NCI-H2196 treated with DMSO at 0.1 percent for 48 hours (cell line): ENCODE data around the gene KRT222.
A peak's percentile ranks its signal among the peaks of the same experiment; 100 is the strongest.

Source experiments
- DNase-seq: peaks from one replicate; lab custom pipeline; 2025; ENCODE audit not compliant: unreplicated experiment; lab: John Stamatoyannopoulos, UW

KRT222 gene

DNA sequence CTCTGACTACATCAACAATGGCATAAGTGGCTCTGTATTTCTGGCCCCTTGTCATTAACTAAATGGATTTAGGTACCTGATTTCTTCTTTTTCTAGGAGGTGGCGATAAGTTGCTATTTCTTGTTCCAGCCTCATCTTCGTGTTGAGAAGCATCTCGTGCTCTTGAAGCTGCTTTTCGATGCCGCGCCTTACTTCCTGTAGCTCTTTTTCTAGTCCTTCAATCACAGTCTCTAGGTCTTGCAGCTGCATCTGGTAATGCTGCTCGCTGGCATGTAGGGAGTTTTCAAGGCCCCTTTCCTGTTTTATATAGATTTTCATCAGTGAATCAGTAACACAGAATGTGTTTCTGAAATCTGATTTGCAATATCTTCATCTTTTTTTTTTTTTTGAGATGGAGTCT lies 5.1 kb downstream of the KRT222 start:
- no peak for DNase-seq

DNA sequence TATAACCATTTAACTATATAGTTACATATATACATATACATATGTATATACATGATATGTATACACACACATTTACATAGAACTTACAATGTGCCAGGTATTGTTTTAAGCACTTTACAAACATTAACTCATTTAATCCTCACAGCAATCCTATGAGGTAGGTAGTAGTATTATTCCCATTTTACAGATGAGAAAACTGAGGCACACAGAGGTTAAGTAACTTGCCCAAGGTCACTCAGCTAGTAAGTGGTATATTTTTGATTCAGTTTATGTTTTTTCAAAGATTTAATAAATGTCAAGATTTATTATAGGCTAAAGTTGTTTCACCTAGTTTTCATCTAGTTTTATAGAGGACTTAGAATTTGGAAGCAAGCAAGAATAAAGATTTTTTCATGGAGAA lies 6.6 kb downstream of the KRT222 start:
- DNase-seq = no peak

DNA sequence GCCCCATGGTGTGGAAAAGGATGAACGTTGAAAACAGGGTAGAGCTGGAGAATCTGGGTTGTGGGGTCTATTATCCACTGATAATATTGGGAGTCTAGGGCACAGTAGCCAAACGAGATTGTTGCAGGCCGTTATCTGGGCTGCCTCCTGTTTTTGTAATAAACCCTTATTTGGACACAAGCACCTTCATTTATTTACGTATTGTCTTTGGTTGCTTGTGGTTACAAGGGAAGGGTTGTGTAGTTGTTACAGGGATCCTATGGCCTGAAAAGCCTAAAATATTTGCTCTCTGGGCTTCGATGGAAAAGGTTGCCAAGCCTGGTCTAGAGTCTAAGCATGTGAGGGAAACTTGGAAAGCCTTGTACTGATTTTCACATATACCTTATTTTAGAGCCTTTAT lies 13.0 kb downstream of the KRT222 start:
- DNase-seq = no peak

DNA sequence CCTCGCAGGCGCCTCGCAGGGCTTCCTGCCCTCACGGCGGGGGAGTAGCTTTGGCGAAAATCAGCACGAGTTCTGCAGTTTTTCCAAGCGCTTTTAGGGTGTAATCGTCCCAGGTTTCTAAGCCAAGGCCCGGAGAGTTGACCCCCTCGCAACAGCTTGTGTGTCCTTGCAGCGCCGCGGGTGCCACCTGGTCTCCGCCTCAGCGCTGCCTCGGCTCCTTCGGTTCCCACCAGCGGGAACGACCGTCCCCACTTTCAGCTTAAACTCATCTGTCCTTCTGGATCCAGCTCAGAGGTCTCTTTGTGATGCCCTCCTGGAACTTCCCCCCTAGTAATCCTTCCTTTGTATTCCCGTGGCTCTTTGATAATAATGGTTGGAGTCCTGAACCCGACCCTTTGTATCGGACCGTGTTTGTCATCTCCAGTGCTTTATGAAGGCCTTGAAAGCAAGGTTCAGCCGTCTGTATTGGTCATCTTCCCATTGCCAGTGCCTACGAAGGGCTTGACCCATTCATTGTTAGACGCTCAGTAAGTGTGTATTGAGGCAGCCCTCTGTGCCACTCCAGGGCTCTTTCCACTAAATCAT lies 16.5 kb downstream of the KRT222 start:
- DNase-seq = no peak

DNA sequence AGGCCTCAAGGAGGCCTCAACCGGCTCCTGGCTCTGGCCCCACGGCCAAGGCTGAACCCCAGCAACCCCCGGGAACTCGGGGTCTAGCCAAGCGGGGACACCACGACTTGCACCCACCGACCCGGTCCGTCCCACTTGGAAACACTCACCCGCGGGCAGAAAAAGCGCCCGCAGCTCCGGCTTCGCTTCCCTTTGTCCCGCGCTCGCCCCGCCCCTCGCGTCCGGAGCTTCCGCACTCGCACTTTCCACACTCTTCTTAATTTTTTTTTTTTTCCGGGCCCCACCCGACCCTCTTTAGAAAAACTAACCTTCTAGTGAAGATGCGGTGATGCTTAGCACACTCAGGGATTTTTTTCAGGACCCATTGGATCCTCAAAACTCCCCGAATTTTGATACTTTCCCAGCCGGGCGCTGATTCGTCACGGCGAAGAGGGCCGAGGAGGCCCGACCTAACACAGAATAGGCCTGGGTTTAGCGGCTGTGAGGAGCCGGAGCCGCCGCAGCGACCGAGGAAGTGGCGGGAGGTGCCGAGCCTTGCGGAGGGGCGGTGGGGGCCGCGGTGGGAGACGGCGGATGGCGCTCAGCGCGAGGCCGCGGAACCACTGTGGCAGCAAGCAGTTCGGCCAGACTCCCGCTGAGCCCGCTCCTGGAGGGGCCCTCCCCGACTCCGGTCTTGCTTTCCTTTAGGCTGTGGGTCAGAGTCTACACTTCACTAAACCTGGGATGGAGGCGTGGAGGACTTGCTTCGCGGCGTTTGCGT lies 17.2 kb downstream of the KRT222 start, which contains the start of gene SMARCE1:
TSS of gene SMARCE1 (minus strand) at position 195 of the 760 bp plus-strand sequence. CDS start 2,016 bp downstream, outside the sequence.
- DNase-seq = peak; percentile 3

DNA sequence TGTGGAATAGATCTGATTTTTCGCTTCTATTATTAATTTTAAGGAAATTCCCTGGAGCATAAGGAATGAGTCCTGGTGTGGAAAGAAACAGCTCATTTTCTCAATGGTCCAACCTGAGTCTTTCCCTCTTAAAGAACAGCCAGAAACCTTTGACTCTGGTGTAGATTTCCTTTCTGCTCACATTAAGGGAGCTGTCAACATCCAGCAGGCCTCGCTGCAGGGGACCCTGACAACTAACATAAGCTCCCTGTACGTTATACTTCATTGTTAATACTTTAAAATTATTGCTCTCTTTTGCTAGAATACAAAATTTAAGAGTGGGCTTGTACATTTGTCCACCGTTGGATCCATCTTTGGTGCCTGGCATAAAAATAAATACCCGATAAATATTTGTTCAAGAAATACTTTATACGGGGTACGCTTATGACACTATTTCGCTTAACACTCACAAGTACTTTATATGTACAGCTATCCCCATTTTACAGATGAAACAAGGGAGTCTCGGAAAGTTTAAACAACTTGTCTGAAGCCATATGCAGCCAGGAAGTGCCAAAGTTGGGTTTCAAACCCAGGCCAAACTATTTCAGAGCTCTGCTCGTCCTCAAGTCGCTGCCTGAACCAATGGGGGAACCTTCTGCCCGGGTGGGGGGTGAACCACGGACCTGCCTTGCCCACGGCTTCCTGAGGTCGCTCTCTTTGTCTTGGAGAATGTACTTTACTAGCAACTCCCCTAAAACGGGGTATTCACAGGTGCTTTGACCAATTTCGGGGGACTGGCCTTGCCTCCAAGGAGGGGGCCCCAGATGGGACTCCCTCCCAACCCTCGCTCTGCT lies 18.0 kb downstream of the KRT222 start:
- no peak for DNase-seq

DNA sequence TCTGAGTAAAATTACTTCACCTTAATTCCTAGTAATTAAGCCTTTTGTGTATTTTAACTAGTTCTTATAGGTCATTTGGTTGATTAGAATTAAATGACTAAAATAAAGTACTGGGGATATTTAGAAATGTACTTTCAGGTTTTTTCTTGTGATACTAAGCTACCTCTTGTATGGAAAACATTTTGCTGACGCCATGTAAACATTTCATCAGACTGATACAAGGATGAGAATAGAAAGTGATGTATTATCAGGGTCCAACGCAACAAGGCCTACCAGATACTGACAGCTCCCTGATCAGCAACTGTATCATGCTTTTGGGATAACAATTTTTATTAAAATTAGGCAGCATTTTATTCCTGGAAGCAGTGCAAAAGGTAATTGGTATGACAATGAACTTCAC lies 19.0 kb downstream of the KRT222 start:
- DNase-seq = no peak

DNA sequence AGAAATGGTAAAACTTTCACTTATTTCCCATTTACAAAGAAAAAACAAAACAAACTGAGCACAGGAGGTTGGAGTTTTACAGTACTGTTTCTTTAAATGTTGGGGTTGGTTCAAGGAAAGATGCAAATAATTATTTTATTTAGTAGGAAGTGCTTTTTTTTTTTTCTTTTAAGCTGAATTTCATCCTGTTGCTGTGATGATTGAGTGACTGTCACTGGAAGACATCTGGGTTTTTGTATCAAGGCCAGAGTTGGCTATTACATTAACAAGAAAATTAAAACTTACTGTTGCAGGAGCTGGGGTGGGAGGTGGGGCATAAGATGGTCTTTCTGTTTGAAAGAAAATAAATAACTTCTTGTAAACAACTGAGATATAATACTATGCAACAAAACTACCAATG lies 19.7 kb downstream of the KRT222 start:
- no peak for DNase-seq

DNA sequence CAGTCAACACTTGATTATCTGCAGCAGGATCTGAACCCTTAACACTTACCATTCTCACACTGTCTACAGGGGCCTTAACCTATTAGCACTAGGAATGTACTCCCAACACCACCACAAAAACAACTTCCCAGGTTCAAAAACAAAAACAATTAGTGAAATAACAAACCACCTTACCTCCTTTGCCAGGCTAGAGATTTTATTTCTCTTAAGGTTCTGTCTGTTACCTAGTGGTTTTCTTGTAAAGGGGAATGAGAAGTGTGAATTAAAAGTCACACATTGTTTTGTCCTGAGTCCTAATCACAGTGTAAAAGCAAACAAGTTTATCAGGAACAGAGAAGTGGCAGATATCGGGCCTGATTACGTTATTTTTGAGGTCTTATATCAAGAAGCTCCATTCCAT lies 27.0 kb downstream of the KRT222 start:
- DNase-seq = no peak

DNA sequence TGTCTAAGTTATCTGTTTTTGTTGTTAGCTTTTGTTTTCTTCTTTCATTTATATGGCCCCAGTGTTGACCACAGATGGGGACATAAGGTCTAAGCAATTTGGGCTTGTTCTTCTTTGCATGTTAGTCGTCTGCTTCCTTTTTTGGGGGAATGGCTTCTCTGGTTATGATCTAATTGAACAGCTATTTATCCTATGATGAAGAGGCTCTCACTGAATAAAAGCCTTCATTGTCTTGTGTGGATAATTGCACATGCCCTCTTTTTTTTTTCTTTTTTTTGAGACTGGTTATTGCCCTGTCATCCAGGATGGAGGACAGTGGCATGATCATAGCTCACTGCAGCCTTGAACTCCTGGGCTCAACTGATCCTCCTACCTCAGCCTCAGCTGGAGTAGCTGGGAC lies 31.1 kb downstream of the KRT222 start:
- no peak for DNase-seq

DNA sequence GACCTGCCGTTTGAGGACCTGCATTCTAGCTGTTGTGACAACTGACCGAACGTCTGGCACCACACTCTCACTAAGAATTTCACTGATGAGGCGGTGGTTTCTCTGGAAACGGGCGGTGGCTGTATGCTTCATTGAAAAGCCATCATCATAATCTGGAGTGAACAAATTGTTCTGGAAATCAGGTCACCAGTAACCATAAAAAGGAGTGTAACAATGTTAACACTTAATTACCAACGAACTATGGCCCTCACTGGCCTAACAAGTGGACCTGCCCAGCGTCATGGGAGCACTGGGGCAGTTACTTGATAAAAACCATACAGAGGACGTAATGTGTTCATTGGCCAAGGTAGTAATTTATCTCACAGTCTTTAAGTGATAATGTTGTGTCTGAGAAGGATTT lies 32.8 kb downstream of the KRT222 start:
- DNase-seq = no peak

DNA sequence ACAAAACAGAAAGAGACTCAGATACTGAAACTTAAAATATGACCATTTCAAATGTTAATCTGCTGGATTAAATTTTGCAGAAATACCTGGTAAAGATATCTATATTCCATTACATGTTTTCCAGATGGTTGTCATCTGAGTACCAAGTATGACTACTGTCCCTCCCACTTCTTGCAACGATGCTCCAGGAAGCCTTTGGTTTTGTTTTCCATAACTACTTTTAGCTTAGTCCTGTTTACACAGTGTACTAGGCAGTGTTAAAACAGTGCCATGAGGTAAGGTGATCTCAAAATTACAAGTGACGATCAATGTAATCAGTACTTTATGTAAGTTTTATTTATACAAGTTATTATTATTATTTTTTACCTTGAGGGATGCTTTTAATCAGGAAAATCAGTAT lies 35.1 kb downstream of the KRT222 start:
- DNase-seq = no peak

DNA sequence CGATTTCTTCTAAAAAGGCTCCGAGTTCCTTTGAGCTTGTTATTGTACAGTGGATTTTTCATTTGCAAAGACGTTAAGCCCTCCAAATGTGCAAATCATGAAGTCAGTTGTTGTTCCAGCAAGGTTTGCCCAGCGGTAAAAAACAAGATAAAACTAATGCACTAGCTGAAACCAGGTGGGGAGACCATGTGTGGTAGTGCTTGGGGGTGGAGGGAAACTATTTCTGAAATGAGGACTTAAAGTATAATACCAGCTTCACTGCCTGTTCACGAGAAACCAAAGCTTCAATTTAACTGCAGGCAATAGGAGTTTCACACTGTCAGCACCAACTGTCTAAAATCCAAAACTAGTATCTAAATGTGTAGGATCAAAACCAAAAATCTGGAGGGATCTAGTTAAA lies 39.7 kb downstream of the KRT222 start:
- no peak for DNase-seq

DNA sequence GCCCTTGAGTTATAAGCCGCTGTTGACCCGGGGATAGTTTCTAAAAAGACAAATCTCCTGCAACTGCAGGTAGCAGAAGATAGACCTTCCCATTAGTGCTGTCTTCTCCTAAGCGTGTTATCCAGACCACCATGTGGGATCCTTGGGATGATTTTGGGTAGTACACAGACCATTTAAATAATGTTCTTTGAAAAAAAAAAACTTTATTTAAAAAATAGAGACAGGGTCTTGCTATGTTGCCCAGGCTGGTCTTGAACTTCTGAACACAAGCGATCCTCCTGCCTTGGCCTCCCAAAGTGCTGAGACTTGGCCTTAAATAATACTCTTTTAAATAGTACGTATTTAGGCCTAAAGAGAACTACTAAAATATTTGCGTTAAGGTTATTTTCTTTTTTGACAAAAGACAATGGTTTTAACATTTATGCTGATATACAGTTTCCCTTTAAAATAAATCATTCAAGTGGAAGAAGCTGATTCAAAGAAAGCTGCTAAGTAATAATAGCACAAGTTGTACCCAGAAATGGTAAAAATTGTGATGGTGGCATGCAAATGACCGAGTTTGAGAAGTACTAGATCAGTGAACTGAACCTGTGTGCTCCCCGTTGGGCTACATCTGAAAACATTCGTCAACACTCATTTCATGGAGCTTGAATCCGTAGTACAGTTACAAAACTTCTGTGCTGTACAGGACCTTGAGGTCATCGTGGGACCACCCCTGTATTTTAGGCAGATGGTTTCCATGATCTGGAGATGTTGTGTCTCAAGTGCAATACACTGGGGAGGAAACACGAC lies 41.4 kb downstream of the KRT222 start:
- no peak for DNase-seq

DNA sequence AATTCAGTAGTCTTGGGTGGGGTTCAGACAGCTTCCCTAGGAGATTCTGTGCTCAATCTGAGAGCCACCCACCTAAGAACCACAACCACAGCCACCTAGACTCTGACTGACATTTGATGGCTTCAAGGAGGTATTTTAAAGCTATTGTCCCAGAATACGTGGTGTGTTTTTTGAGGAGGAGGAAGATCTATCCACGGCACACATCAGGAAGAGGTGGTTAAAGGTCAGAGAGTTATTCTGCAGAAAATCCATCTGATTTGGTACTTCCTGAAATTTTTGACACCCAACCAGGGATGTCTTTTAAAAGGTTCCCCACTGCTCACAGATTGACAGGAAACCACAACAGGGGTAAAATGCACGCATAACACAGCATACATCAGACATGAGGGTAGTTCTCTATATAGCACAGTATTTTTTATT lies 42.5 kb downstream of the KRT222 start:
- DNase-seq = no peak

DNA sequence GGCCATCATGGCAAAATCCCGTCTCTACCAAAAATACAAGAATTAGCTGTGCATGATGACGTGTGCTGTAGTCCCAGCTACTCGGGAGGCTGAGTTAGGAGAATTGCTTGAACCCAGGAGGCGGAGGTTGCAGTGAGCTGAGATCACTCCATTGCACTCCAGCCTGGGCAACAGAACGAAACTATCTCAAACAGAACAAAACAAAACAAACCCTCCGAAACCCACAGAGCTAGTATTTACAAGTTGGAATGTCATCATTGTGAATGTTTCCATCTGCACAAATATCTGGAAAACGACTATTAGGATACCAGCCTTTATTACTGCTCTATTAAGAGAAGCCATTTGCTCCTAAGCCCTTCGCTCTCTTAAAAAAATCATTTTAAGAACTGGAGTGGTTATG lies 43.4 kb downstream of the KRT222 start:
- no peak for DNase-seq

DNA sequence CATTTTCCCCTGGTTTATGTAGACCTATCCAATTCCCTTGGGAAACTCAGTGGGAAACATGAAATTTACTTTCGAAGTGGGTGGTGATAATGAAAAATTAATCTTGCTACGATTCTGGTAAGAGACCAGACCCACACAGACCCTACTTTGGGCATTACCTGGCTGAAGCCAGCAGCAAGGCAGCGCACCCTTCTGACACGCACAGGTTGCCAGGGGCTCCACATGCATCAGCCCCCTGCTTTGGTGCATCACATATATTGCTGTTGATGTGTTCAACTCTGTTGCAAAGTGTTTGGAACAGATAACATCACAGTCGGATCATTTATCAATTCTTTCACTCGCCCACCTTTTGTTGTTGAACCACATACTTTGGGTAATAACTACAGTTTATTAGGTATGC lies 44.0 kb downstream of the KRT222 start:
- DNase-seq = no peak

DNA sequence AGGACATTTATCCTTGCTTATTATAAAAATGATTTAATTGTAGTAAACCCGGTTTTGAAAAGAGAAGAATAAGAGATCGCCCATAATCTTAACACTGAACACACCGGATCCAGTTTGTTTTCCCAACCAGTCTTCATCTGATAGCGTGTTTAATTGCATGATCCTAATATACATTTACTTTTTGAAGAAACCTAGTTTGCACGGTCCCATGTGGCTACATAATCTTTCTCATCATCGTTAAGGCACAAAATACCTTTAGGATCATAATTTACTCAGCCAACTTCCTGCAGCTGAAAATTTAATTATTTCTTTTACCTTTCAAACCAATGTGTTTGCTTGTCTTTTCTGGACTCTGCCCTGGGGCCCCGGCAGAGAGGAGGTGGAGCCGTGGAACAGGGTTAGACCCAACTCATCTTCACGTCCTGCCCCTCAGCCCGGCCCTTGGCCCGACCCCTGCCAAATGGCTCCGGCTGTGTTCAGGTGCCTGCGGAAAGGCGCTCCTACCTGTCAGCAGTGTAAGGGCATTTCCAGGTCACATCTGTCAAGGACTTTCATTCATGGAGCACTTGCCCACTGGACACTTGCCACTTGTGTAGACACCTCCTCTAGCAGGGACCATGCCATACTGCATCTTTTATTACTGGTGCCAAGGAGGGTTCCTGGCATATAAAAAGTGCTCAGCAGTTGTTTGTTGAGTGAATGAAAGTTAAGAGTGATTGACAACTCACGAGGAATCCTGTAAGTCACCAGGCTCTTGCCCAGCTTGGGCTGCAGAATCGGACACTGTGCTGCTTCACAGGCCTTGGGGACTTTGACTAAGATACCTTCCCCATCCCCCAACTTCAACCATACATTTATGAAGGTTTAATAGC lies 46.0 kb downstream of the KRT222 start:
- no peak for DNase-seq

DNA sequence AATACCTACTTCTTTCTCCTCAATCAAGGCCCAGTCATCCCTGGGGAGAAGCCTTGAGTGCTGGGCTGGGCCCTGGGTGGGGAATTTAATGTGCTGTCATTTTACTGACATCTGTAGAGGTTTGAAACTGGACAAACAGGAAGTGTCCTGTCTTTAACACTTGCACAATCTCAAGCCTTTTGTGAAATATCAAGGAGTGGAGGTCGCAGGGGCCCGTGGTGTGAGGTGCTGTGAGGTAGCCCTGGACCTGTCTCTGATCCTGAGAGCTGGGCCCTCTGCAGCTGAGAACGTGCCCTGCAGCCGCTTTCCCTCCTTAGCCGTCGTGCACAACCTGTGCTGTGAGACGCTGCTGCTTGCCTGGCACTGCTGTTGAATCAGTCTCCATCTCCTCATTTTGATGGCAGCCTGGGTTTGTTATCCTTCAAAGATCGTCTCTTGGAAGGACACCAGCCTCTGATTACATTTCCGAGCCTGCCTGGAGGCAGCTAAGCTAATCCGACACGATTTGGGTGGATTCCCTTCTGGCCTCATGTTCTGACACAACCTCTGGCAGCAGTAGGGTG lies 47.2 kb downstream of the KRT222 start:
- DNase-seq = no peak

DNA sequence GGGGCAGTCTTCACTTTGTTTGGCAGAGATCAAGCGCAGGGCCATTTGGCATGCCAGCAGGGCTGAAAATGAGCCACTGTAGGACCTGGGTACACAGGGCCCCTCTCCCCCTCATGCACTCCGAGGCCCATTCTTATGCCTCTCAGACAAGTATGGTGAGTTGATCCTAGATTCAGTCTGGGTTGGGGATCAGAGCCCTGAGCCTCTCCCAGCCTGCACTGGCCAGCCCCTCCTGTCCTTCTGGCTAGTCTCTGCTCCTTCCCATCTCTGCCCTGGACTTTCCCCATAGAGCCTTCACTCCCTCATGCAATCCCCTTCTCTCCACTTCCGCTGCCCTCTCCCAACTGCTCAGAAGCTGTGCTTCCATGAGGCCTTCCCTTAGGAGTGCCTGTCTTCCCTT lies 48.4 kb downstream of the KRT222 start:
- DNase-seq = no peak
